HEK293 (cell line): ENCODE measurements around the gene CA11.

ENCODE experiments used
- CTCF ChIP-seq: fragments of 450-650 bp; formaldehyde crosslinking; IDR thresholded peaks from 2 replicates; pipeline ENCODE4 v1.5.1; 2016; ENCODE audit warnings: missing biosample characterization, missing genetic modification characterization
- INSM2 ChIP-seq: fragments of 450-650 bp; formaldehyde crosslinking; IDR thresholded peaks from 2 replicates; pipeline ENCODE4 v1.5.1; 2016; ENCODE audit warnings: missing biosample characterization, missing genetic modification characterization
- YY1 ChIP-seq: fragments of 450-650 bp; formaldehyde crosslinking; IDR thresholded peaks from 2 replicates; pipeline ENCODE4 v1.5.1; 2018; ENCODE audit warnings: missing biosample characterization, missing genetic modification characterization
- ZBTB10 ChIP-seq: fragments of 450-650 bp; formaldehyde crosslinking; IDR thresholded peaks from 2 replicates; pipeline ENCODE4 v1.5.1; 2016; ENCODE audit warnings: missing biosample characterization, missing genetic modification characterization
- ZFP3 ChIP-seq: fragments of 450-650 bp; formaldehyde crosslinking; IDR thresholded peaks from 2 replicates; pipeline ENCODE4 v1.5.1; 2016; ENCODE audit warnings: low read depth, missing biosample characterization, missing genetic modification characterization
- ZNF223 ChIP-seq: fragments of 450-650 bp; formaldehyde crosslinking; IDR thresholded peaks from 2 replicates; pipeline ENCODE4 v1.5.1; 2016; ENCODE audit warnings: missing biosample characterization, missing genetic modification characterization
- ZNF324 ChIP-seq: fragments of 450-650 bp; formaldehyde crosslinking; IDR thresholded peaks from 2 replicates; pipeline ENCODE4 v1.5.1; 2016; ENCODE audit warnings: missing biosample characterization, missing genetic modification characterization
- ZNF449 ChIP-seq: fragments of 450-650 bp; formaldehyde crosslinking; IDR thresholded peaks from 2 replicates; pipeline ENCODE4 v1.5.1; 2017; ENCODE audit warnings: missing biosample characterization, mild to moderate bottlenecking, missing genetic modification characterization, moderate library complexity
- ZNF488 ChIP-seq: fragments of 450-650 bp; formaldehyde crosslinking; IDR thresholded peaks from 2 replicates; pipeline ENCODE4 v1.5.1; 2016; ENCODE audit warnings: missing biosample characterization, missing genetic modification characterization
- ZNF521 ChIP-seq: fragments of 450-650 bp; formaldehyde crosslinking; IDR thresholded peaks from 2 replicates; pipeline ENCODE4 v1.5.1; 2017; ENCODE audit warnings: missing biosample characterization, mild to moderate bottlenecking, missing genetic modification characterization
- ZNF558 ChIP-seq: fragments of 450-650 bp; formaldehyde crosslinking; IDR thresholded peaks from 2 replicates; pipeline ENCODE4 v1.5.1; 2016; ENCODE audit warnings: missing biosample characterization, missing genetic modification characterization
- ZNF677 ChIP-seq: fragments of 450-650 bp; IDR thresholded peaks from 2 replicates; pipeline ENCODE4 v1.5.0; 2018; ENCODE audit warnings: missing biosample characterization, mild to moderate bottlenecking, missing genetic modification characterization, moderate library complexity
- ZNF843 ChIP-seq: fragments of 450-650 bp; formaldehyde crosslinking; IDR thresholded peaks from 2 replicates; pipeline ENCODE4 v1.5.1; 2016; ENCODE audit warnings: missing biosample characterization, missing genetic modification characterization

GRCh38 chr19:48613852-48614435 lies 32.0 kb downstream of the CA11 start:
- TF ChIP-seq ZFP3 (tag by site-specific recombination) = no peak
- no peak for TF ChIP-seq CTCF (tag by site-specific recombination)
- TF ChIP-seq ZNF488 (tag by site-specific recombination) = no peak
- TF ChIP-seq ZNF324 (tag by site-specific recombination) = no peak
- no peak for TF ChIP-seq ZNF677 (tag by site-specific recombination)
- no peak for TF ChIP-seq YY1 (tag by site-specific recombination)
- TF ChIP-seq ZBTB10 (tag by site-specific recombination) = no peak
- TF ChIP-seq ZNF558 (tag by site-specific recombination) = no peak
- no peak for TF ChIP-seq ZNF521 (tag by site-specific recombination)
- TF ChIP-seq INSM2 (tag by site-specific recombination) = no peak
- no peak for TF ChIP-seq ZNF223 (tag by site-specific recombination)
- TF ChIP-seq ZNF449 (tag by site-specific recombination) = no peak
- TF ChIP-seq ZNF843 (tag by site-specific recombination) = no peak
